Activated CD4-positive, alpha-beta T cell treated with anti-CD3 and anti-CD28 coated beads for 36 hours (primary cell): ENCODE measurements around the gene SSRP1. TPM values are rescaled to one million over a fixed set of nuclear protein-coding genes. Genes with fewer than 3 reads are reported as not detected.
"Not testable (repeated sequence)": the region's sequence is repeated elsewhere in the genome, so short reads cannot be mapped to it uniquely, and the experiment has no call there.

ENCODE experiments used
- ATAC-seq: fragments of 200-7000 bp; cut with Tn5 transposase; one replicate; pipeline ENCODE4 v1.10.0; 2021; ENCODE audit warnings: mild to moderate bottlenecking, moderate library complexity
- CTCF ChIA-PET: fragments of 350-600 bp; sonication (Branson Sonifier 250); formaldehyde crosslinking; loops from one replicate; lab custom pipeline; 2021; ENCODE audit warnings: antibody characterized with exemption; lab: Charles Lee
- POLR2A ChIA-PET: fragments of 350-600 bp; sonication (Branson Sonifier 250); formaldehyde crosslinking; loops from one replicate; lab custom pipeline; 2021; ENCODE audit warnings: antibody characterized with exemption, inconsistent platforms; lab: Charles Lee
- DNase-seq: peaks from one replicate; pipeline ENCODE4 v3.0.0-alpha.2; 2020
- H3K27ac Mint-ChIP-seq: one replicate; pipeline ENCODE4 v1.8.0; 2021; ENCODE audit warnings: mixed read lengths
- H3K27me3 Mint-ChIP-seq: one replicate; pipeline ENCODE4 v1.8.0; 2021; ENCODE audit warnings: mixed read lengths
- H3K36me3 Mint-ChIP-seq: one replicate; pipeline ENCODE4 v1.8.0; 2021; ENCODE audit warnings: low read depth, mixed read lengths
- H3K4me1 Mint-ChIP-seq: one replicate; pipeline ENCODE4 v1.8.0; 2021; ENCODE audit warnings: mixed read lengths
- H3K4me3 Mint-ChIP-seq: one replicate; pipeline ENCODE4 v1.8.0; 2021; ENCODE audit warnings: mild to moderate bottlenecking, moderate library complexity, mixed read lengths
- H3K9me3 Mint-ChIP-seq: one replicate; pipeline ENCODE4 v1.8.0; 2021; ENCODE audit warnings: low read depth, mixed read lengths
- intact Hi-C, 2 experiments: fragments of 100-400 bp; cut with DNase I in 1 of 2; cut with micrococcal nuclease in 1 of 2; formaldehyde crosslinking; loops; one replicate each; pipeline versions ENCODE4 v1.14.2 to v1.15.1; 2022 to 2024; cut with DNase I, micrococcal nuclease
- total RNA-seq, 2 experiments: library from RNA; stranded (reverse); gene quantifications; one replicate each; pipeline ENCODE4 v1.2.3, GENCODE V29; 2021

The SSRP1 gene
- total RNA-seq, 2 experiments from 2014 or later: 279 to 296 TPM

DNA sequence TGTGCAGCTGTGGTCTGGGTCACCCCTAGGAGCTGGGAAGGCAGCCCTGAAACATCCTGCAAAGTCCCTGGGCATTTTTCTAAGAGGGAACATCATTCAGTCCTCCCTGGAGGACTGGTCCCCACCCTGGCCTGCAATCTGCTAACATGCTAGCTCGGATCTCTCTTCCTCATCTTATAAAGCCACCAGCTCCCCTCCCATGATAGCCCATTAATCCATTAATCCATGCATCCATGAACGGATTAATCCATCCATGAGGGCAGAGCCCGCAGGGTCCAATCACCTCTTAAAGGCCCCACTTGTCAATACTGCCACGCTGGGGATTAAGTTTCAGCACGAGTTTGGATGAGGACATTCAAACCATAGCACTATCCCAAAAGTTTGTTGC is 33.1 kb upstream of the SSRP1 start:
- H3K27ac Mint-ChIP-seq: no peak overlapping the region
- H3K36me3 Mint-ChIP-seq: no peaks in the 10 kb centered on the region
- intact Hi-C loops: no loop called here
- ChIA-PET POLR2A (no interaction called here), CTCF (interaction anchor here (1.2 kb wide), 1 partner anchor 19 kb away, joined by 3 read pairs; no protein-coding TSS in a partner anchor)
- DNase-seq: no peak
- no peaks in the 10 kb centered on the region for H3K4me1 Mint-ChIP-seq
- H3K9me3 Mint-ChIP-seq: no peaks in the 10 kb centered on the region
- H3K4me3 Mint-ChIP-seq: no peak overlapping the region
- no peaks in the 10 kb centered on the region for H3K27me3 Mint-ChIP-seq
- ATAC-seq: no peak

GRCh38 chr11:57368106-57368844 is 32.6 kb upstream of the SSRP1 start:
- Mint-ChIP-seq H3K27ac (no peak overlapping the region), H3K4me1 (no peaks in the 10 kb centered on the region), H3K36me3 (no peaks in the 10 kb centered on the region), H3K9me3 (no peaks in the 10 kb centered on the region), H3K4me3 (no peak overlapping the region), H3K27me3 (no peaks in the 10 kb centered on the region)
- ChIA-PET POLR2A (no interaction called here), CTCF (interaction anchor here (1.2 kb wide), 1 partner anchor 18 kb away, joined by 3 read pairs; no protein-coding TSS in a partner anchor)
- intact Hi-C loops: no loop called here
- no peak for ATAC-seq
- DNase-seq: no peak

- ATAC-seq (no peak), DNase-seq (no peak)
- intact Hi-C loops: no loop called here
- Mint-ChIP-seq H3K27ac (no peak overlapping the region), H3K4me3 (no peak overlapping the region), H3K4me1 (no peaks in the 10 kb centered on the region), H3K9me3 (peaks cover 1% of the 10 kb centered on the region), H3K27me3 (peaks cover 3% of the 10 kb centered on the region), H3K36me3 (no peaks in the 10 kb centered on the region)
- ChIA-PET POLR2A (no interaction called here), CTCF (no interaction called here)
Measured at GRCh38 chr11:57364851-57365660, 29.4 kb upstream of the SSRP1 start.

DNA sequence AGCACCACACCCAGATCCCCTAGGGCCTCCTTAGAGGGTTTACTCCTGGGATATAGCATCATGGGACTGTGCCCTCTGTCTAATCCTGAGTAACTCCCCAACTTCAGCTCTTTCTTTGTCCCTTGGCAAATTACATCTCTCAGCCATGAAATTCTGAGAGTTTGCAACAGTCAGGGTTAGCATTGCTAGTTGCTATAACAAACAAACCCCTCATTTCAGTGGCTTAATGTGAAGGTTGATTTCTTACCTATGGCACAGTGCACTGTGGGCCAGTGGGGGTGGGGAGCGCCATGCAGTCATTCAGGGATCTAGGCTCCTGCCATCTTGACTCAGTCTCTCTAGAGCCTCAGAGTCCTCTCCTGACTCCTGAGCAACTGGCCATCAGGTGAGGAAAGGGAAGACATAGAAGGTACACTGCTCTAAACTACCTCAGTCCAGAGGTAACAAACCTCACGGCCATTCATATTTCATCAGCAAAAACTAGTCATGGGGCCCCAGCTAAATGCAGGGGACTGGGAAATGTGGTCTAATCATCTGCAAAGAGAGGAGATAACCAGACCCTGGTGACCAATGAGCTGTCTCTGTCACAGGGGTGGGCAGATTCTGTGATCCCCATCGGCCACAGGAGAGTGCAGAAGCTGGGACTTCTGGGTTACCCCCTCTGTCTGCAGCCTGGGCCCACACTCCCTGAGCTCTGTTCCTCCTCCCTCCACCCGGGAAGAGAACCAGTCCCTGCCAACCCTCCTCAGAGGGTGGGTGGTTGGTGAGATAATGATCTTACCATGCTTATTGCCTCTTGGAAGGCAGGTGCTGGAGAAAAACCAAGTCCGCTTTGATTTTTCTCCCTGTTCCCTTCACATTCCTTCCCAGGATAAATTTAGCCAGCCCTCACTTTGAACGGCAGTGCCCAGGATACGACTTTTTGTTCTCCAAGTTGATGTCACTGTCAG is 27.7 kb upstream of the SSRP1 start:
- POLR2A ChIA-PET: no interaction called here

GRCh38 chr11:57361926-57362325 is 26.2 kb upstream of the SSRP1 start:
- intact Hi-C loops: no loop called here
- DNase-seq (no peak), ATAC-seq (no peak)
- no peak overlapping the region for H3K27ac Mint-ChIP-seq
- peaks cover 1% of the 10 kb centered on the region for H3K9me3 Mint-ChIP-seq
- H3K27me3 Mint-ChIP-seq: peaks cover 3% of the 10 kb centered on the region
- no peak overlapping the region for H3K4me3 Mint-ChIP-seq
- ChIA-PET POLR2A (no interaction called here), CTCF (interaction anchor here (0.7 to 3.0 kb wide), 5 partner anchors 9 to 25 kb away, joined by 3 to 11 read pairs (median 4); no protein-coding TSS in a partner anchor)
- no peaks in the 10 kb centered on the region for H3K36me3 Mint-ChIP-seq
- no peaks in the 10 kb centered on the region for H3K4me1 Mint-ChIP-seq

More for the DNA sequence above, 27.7 kb upstream of the SSRP1 start:
- H3K4me3 Mint-ChIP-seq: no peak overlapping the region
- H3K36me3 Mint-ChIP-seq: no peaks in the 10 kb centered on the region
- CTCF ChIA-PET: interaction anchor here (0.7 to 3.0 kb wide), 4 partner anchors 11 to 111 kb away, joined by 3 to 11 read pairs (median 6); no protein-coding TSS in a partner anchor
- peaks cover 1% of the 10 kb centered on the region for H3K9me3 Mint-ChIP-seq
- no peak for ATAC-seq
- H3K4me1 Mint-ChIP-seq: no peaks in the 10 kb centered on the region
- no peak overlapping the region for H3K27ac Mint-ChIP-seq
- intact Hi-C loops: no loop called here
- DNase-seq: no peak
- peaks cover 3% of the 10 kb centered on the region for H3K27me3 Mint-ChIP-seq

- H3K36me3 Mint-ChIP-seq, H3K4me3 Mint-ChIP-seq, H3K4me1 Mint-ChIP-seq, H3K27ac Mint-ChIP-seq, H3K27me3 Mint-ChIP-seq, ATAC-seq, H3K9me3 Mint-ChIP-seq, POLR2A ChIA-PET, DNase-seq, intact Hi-C loops: not testable (repeated sequence)
- CTCF ChIA-PET: interaction anchor here (1.0 to 3.0 kb wide), 2 partner anchors 9 to 26 kb away, joined by 3 to 11 read pairs; no protein-coding TSS in a partner anchor
Measured at GRCh38 chr11:57361420-57361819, 25.7 kb upstream of the SSRP1 start.

GRCh38 chr11:57360991-57361390 is 25.3 kb upstream of the SSRP1 start:
- no peaks in the 10 kb centered on the region for H3K4me1 Mint-ChIP-seq
- ChIA-PET POLR2A (no interaction called here), CTCF (interaction anchor here (0.7 to 1.0 kb wide), 3 partner anchors 12 to 97 kb away, joined by 3 read pairs; no protein-coding TSS in a partner anchor)
- no peak for ATAC-seq
- intact Hi-C loops: no loop called here
- DNase-seq: no peak
- H3K36me3 Mint-ChIP-seq: no peaks in the 10 kb centered on the region
- no peak overlapping the region for H3K27ac Mint-ChIP-seq
- H3K27me3 Mint-ChIP-seq: peaks cover 3% of the 10 kb centered on the region
- no peak overlapping the region for H3K4me3 Mint-ChIP-seq
- H3K9me3 Mint-ChIP-seq: peaks cover 1% of the 10 kb centered on the region

- H3K9me3 Mint-ChIP-seq: peaks cover 1% of the 10 kb centered on the region
- peaks cover 3% of the 10 kb centered on the region for H3K27me3 Mint-ChIP-seq
- no peak overlapping the region for H3K4me3 Mint-ChIP-seq
- intact Hi-C loops: no loop called here
- no peak for ATAC-seq
- CTCF ChIA-PET: interaction anchor here (0.7 to 1.1 kb wide), 4 partner anchors 10 to 132 kb away, joined by 3 to 7 read pairs (median 3); no protein-coding TSS in a partner anchor
- POLR2A ChIA-PET: no interaction called here
- DNase-seq: no peak
- H3K36me3 Mint-ChIP-seq: no peaks in the 10 kb centered on the region
- no peak overlapping the region for H3K27ac Mint-ChIP-seq
- no peaks in the 10 kb centered on the region for H3K4me1 Mint-ChIP-seq
Measured at GRCh38 chr11:57359896-57360690, 24.4 kb upstream of the SSRP1 start.

- no peaks in the 10 kb centered on the region for H3K4me1 Mint-ChIP-seq
- ChIA-PET CTCF (interaction anchor here (1.0 to 1.1 kb wide), 2 partner anchors 9 to 133 kb away, joined by 3 to 7 read pairs; no protein-coding TSS in a partner anchor), POLR2A (no interaction called here)
- ATAC-seq (no peak), DNase-seq (no peak)
- no peak overlapping the region for H3K4me3 Mint-ChIP-seq
- H3K27me3 Mint-ChIP-seq: peaks cover 7% of the 10 kb centered on the region
- intact Hi-C loops: no loop called here
- H3K27ac Mint-ChIP-seq: no peak overlapping the region
- peaks cover 1% of the 10 kb centered on the region for H3K9me3 Mint-ChIP-seq
- no peaks in the 10 kb centered on the region for H3K36me3 Mint-ChIP-seq
Measured at GRCh38 chr11:57359396-57359795, 23.7 kb upstream of the SSRP1 start.

DNA sequence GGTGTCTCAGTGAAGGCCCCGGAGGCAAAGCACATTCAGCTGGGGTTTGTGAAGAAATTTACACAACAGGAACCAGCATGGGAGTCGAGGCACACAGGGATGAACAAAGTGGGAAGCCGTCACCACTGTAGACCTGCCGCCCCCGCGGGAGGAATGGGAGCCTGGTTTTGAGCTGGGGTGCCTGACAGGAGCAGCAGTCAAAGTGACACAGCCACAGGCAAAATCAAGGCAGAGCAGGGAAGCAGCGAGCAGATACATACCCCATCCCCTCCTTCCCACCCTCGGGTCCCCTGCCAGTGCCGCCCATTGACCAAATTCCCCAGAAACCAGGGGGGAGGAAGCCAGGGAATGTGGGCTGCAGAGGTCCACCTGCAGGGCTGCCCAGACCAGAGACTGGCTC is 23.3 kb upstream of the SSRP1 start:
- CTCF ChIA-PET: interaction anchor here (0.6 to 1.1 kb wide), 3 partner anchors 9 to 1834 kb away, joined by 3 to 7 read pairs (median 3); no protein-coding TSS in a partner anchor
- Mint-ChIP-seq H3K27ac (no peak overlapping the region), H3K4me3 (no peak overlapping the region), H3K27me3 (peaks cover 8% of the 10 kb centered on the region), H3K4me1 (no peaks in the 10 kb centered on the region), H3K9me3 (peaks cover 1% of the 10 kb centered on the region), H3K36me3 (no peaks in the 10 kb centered on the region)
- ATAC-seq: no peak
- no peak for DNase-seq
- POLR2A ChIA-PET: no interaction called here
- intact Hi-C loops: no loop called here
